Panc1 (cell line): ENCODE data around the gene AP3D1. TPM values are rescaled to one million over a fixed set of nuclear protein-coding genes. Genes with fewer than 3 reads are reported as not detected.

Experiments used
- ATAC-seq: fragments of 200-7000 bp; cut with Tn5 transposase; 2 replicates; pipeline ENCODE4 v1.9.1; 2020; ENCODE audit warnings: mild to moderate bottlenecking, moderate library complexity
- BruUV-seq: library from RNA; stranded (reverse); fragments of 400-500 nt; replicated peaks from 2 replicates; lab custom pipeline; 2021; lab: Mats Ljungman, UMichigan
- CTCF ChIA-PET: fragments of 300-600 bp; sonication (Branson Sonifier 250); formaldehyde crosslinking; loops from one replicate; lab custom pipeline; 2022; ENCODE audit warnings: antibody characterized with exemption; lab: Charles Lee
- POLR2A ChIA-PET: fragments of 300-600 bp; sonication (Branson Sonifier 250); formaldehyde crosslinking; loops from one replicate; lab custom pipeline; 2022; ENCODE audit warnings: antibody characterized with exemption; lab: Charles Lee
- DNase-seq: peaks from one replicate; pipeline ENCODE4 v3.0.0-alpha.2; 2010; ENCODE audit warnings: low read depth, low spot score
- H3K27ac ChIP-seq: 2 replicates; pipeline ENCODE4 v1.5.1; 2011; ENCODE audit warnings: mild to moderate bottlenecking, low read length, inconsistent platforms
- H3K27me3 ChIP-seq: fragments of 200-500 bp; sonication (Bioruptor generic); 2 replicates; pipeline ENCODE4 v1.6.0; 2014; ENCODE audit warnings: low read length, inconsistent platforms; ENCODE audit not compliant: control insufficient read depth, insufficient read depth
- H3K36me3 ChIP-seq: fragments of 200-500 bp; sonication (Bioruptor generic); 2 replicates; pipeline ENCODE4 v1.5.1; 2014; ENCODE audit warnings: inconsistent platforms, mild to moderate bottlenecking, low read length, moderate library complexity; ENCODE audit not compliant: control insufficient read depth, insufficient read depth
- H3K4me1 ChIP-seq: 2 replicates; pipeline ENCODE4 v1.5.1; 2011; ENCODE audit warnings: inconsistent platforms, mild to moderate bottlenecking, low read length, moderate library complexity; ENCODE audit not compliant: control insufficient read depth, insufficient read depth
- H3K4me3 ChIP-seq, 2 experiments: 2 replicates each; pipeline ENCODE4 v1.5.1; 2011 to 2012; ENCODE audit warnings: low read depth in 2 of 2, low read length in 2 of 2, mild to moderate bottlenecking in 2 of 2, inconsistent platforms in 1 of 2, moderate library complexity in 1 of 2
- H3K9me3 ChIP-seq: fragments of 200-500 bp; sonication (Bioruptor generic); 2 replicates; pipeline ENCODE4 v1.5.1; 2014; ENCODE audit warnings: low read depth, mild to moderate bottlenecking, inconsistent platforms, low read length, moderate library complexity; ENCODE audit not compliant: control insufficient read depth, insufficient read depth
- POLR2AphosphoS5 ChIP-seq: IDR thresholded peaks from 2 replicates; pipeline ENCODE4 v1.6.1; 2012; ENCODE audit warnings: mild to moderate bottlenecking, low read depth, low read length, moderate library complexity
- SIN3A ChIP-seq: IDR thresholded peaks from 2 replicates; pipeline ENCODE4 v1.6.1; 2012; ENCODE audit warnings: low read depth, mild to moderate bottlenecking, low read length, moderate library complexity, borderline replicate concordance; ENCODE audit not compliant: insufficient read depth
- TCF7L2 ChIP-seq: IDR thresholded peaks from 2 replicates; pipeline ENCODE4 v1.6.1; 2011; ENCODE audit warnings: mild to moderate bottlenecking, low read depth, low read length, inconsistent platforms
- in situ Hi-C: cut with HindIII; loops from 2 replicates; pipeline ENCODE4 v1.10.0; 2016; ENCODE audit warnings: low sequenced_read_pairs, low pct_unique_long_range_greater_than_20kb
- intact Hi-C: fragments of 100-400 bp; cut with micrococcal nuclease; formaldehyde crosslinking; loops from one replicate; pipeline ENCODE4 v1.10.0; 2022; ENCODE audit not compliant: unreplicated experiment
- total RNA-seq: library from RNA; stranded (reverse); gene quantifications from one replicate; pipeline ENCODE4 v1.2.1, GENCODE V29; 2021; ENCODE audit not compliant: unreplicated experiment
- TF ChIP-seq, protein P1 (sequence below): fragments of 450-650 bp; IDR thresholded peaks from 2 replicates; pipeline ENCODE4 v1.5.1; 2017; ENCODE audit warnings: mild to moderate bottlenecking
- TF ChIP-seq, protein P2 (sequence below), 2 experiments: IDR thresholded peaks; 2 replicates each; pipeline ENCODE4 v1.6.1; 2011 to 2012; ENCODE audit warnings: low read depth in 2 of 2, control low read depth in 1 of 2, low read length in 1 of 2, mild to moderate bottlenecking in 1 of 2, moderate library complexity in 1 of 2; ENCODE audit not compliant: insufficient read depth in 1 of 2

Gene AP3D1
- total RNA-seq, 1 experiment from 2014 or later, result 167 TPM

DNA sequence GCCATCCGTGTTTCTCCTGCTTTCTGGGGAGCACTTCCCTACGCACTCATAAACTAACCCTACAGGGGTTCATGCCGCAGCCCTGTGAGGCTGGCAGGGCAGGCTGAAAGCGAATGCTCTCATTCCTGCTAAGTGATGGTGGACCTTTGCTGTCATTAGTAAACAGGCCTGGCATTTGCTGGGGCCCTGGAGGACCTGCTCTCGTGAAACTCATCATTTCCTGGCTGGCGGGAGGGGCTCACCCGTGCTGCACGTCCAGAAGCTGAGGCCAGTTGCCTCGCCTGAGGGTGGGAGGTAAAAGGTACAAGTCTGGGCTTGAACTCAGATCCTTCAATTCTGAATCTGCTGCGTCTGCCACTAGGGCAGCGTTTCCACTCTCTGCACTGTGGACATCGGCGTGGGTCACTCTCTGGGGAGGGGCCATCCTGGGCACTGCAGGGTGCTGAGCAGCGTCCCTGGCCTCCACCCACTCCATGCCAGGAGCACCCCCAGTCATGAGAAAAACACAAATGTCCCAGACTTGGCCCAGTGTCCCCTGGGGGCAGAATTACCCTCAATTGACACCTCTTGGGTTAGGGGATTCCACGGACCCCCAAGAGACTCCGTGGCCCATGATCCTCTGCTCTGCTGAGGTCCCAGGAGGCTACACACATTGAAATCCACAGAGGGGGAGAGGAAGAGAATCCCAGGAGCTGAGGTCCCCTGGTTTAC lies 62.2 kb downstream of the AP3D1 start:
- ATAC-seq (peak; percentile 35; the same call in 1 of the 2 replicates), DNase-seq (no peak)

DNA sequence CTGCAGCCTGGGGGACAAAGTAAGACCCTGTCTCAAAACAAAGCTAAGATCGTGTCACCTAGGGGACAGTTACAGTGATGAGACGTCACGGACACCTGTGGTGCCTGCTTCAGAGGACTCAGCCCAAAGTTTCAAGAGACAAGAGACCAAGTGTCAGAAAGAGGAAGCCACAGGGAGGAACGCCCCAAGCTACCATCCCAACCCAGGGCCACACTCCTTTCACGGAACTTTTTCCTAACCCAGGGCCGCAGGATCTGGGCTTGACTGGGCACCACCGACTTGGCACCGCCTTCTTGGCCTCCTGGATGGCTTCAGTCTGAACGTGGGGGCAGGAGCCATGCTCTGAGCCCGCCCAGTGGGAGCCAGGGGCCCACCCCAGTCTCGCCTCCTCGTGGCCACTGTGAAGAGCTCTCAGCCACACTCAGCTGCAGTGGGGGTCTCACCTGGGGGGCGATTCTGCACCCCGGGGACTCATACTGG lies 63.7 kb downstream of the AP3D1 start:
- ATAC-seq, result peak; percentile 11; the same call in 1 of the 2 replicates
- Histone ChIP-seq H3K4me1 (no peaks in the 10 kb centered on the region; the same call in 1 of the 2 replicates), H3K27ac (no peak overlapping the region)

More for the DNA sequence above, 62.2 kb downstream of the AP3D1 start:
- POLR2A ChIA-PET, result no interaction called here
- Histone ChIP-seq H3K36me3 (no peaks in the 10 kb centered on the region), H3K4me1 (no peaks in the 10 kb centered on the region; the same call in 1 of the 2 replicates), H3K9me3 (no peaks in the 10 kb centered on the region), H3K27me3 (no peaks in the 10 kb centered on the region), H3K27ac (no peak overlapping the region), H3K4me3 (no peak overlapping the region)
- CTCF ChIA-PET, result no interaction called here
- no TSS peak for BruUV-seq
- intact Hi-C loops, result no loop called here
- in situ Hi-C loops, result no loop called here
- TF ChIP-seq TCF7L2 (no peak), POLR2AphosphoS5 (no peak), SIN3A (no peak)
- TF ChIP-seq, protein P1, sequence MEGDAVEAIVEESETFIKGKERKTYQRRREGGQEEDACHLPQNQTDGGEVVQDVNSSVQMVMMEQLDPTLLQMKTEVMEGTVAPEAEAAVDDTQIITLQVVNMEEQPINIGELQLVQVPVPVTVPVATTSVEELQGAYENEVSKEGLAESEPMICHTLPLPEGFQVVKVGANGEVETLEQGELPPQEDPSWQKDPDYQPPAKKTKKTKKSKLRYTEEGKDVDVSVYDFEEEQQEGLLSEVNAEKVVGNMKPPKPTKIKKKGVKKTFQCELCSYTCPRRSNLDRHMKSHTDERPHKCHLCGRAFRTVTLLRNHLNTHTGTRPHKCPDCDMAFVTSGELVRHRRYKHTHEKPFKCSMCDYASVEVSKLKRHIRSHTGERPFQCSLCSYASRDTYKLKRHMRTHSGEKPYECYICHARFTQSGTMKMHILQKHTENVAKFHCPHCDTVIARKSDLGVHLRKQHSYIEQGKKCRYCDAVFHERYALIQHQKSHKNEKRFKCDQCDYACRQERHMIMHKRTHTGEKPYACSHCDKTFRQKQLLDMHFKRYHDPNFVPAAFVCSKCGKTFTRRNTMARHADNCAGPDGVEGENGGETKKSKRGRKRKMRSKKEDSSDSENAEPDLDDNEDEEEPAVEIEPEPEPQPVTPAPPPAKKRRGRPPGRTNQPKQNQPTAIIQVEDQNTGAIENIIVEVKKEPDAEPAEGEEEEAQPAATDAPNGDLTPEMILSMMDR, result no peak
- TF ChIP-seq, protein P2, sequence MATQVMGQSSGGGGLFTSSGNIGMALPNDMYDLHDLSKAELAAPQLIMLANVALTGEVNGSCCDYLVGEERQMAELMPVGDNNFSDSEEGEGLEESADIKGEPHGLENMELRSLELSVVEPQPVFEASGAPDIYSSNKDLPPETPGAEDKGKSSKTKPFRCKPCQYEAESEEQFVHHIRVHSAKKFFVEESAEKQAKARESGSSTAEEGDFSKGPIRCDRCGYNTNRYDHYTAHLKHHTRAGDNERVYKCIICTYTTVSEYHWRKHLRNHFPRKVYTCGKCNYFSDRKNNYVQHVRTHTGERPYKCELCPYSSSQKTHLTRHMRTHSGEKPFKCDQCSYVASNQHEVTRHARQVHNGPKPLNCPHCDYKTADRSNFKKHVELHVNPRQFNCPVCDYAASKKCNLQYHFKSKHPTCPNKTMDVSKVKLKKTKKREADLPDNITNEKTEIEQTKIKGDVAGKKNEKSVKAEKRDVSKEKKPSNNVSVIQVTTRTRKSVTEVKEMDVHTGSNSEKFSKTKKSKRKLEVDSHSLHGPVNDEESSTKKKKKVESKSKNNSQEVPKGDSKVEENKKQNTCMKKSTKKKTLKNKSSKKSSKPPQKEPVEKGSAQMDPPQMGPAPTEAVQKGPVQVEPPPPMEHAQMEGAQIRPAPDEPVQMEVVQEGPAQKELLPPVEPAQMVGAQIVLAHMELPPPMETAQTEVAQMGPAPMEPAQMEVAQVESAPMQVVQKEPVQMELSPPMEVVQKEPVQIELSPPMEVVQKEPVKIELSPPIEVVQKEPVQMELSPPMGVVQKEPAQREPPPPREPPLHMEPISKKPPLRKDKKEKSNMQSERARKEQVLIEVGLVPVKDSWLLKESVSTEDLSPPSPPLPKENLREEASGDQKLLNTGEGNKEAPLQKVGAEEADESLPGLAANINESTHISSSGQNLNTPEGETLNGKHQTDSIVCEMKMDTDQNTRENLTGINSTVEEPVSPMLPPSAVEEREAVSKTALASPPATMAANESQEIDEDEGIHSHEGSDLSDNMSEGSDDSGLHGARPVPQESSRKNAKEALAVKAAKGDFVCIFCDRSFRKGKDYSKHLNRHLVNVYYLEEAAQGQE (IDR thresholded peaks at IDR 0.05; ENCODE audit: insufficient read depth in 1 of 2, low read depth in 2 of 2, low read length in 1 of 2), result no peak

More for the DNA sequence above, 63.7 kb downstream of the AP3D1 start:
- no peak for TF ChIP-seq SIN3A
- TF ChIP-seq, protein P1, result no peak
- TF ChIP-seq, protein P2 (IDR thresholded peaks at IDR 0.05; ENCODE audit: insufficient read depth in 1 of 2, low read depth in 2 of 2, low read length in 1 of 2), result no peak
- no peak for TF ChIP-seq POLR2AphosphoS5
- no peak for TF ChIP-seq TCF7L2
- no peaks in the 10 kb centered on the region for H3K27me3 ChIP-seq
- no peak overlapping the region for H3K4me3 ChIP-seq
- no peaks in the 10 kb centered on the region for H3K36me3 ChIP-seq
- POLR2A ChIA-PET, result no interaction called here
- intact Hi-C loops, result no loop called here
- H3K9me3 ChIP-seq, result no peaks in the 10 kb centered on the region
- no peak for DNase-seq
- BruUV-seq, result no TSS peak
- in situ Hi-C loops, result no loop called here
- CTCF ChIA-PET, result interaction anchor here (0.6 kb wide), 1 partner anchor 233 kb away, joined by 3 read pairs; no protein-coding TSS in a partner anchor
